GM23248 (cell line): ENCODE measurements around the gene MIOX. TPM values are rescaled to one million over a fixed set of nuclear protein-coding genes. Genes with fewer than 3 reads are reported as not detected.

Experiments
- DNase-seq: peaks from one replicate; pipeline ENCODE4 v3.0.0-alpha.2; 2015
- H2AFZ ChIP-seq: fragments of 200-600 bp; sonication (generic); 2 replicates; pipeline ENCODE4 v1.6.1; 2016; ENCODE audit warnings: antibody characterized with exemption
- H3F3A ChIP-seq: fragments of 200-600 bp; sonication (generic); 2 replicates; pipeline ENCODE4 v1.6.1; 2016; ENCODE audit warnings: mild to moderate bottlenecking, antibody characterized with exemption, mixed run types; ENCODE audit not compliant: insufficient read depth
- H3K27ac ChIP-seq: fragments of 200-600 bp; sonication (generic); 2 replicates; pipeline ENCODE4 v1.5.1; 2016; ENCODE audit warnings: mild to moderate bottlenecking
- H3K27me3 ChIP-seq: fragments of 200-600 bp; sonication (generic); replicated peaks from 2 replicates; pipeline ENCODE4 v1.6.1; 2016; ENCODE audit warnings: mild to moderate bottlenecking; ENCODE audit not compliant: insufficient read depth
- H3K36me3 ChIP-seq: fragments of 200-600 bp; sonication (generic); 2 replicates; pipeline ENCODE4 v1.6.1; 2016; ENCODE audit warnings: low read depth, mild to moderate bottlenecking
- H3K4me1 ChIP-seq: fragments of 200-600 bp; sonication (generic); 2 replicates; pipeline ENCODE4 v1.6.1; 2016; ENCODE audit warnings: mild to moderate bottlenecking; ENCODE audit not compliant: insufficient read depth
- H3K4me2 ChIP-seq: fragments of 200-600 bp; sonication (generic); one replicate; pipeline ENCODE4 v1.6.1; 2016; ENCODE audit warnings: mild to moderate bottlenecking; ENCODE audit not compliant: unreplicated experiment
- H3K4me3 ChIP-seq: fragments of 200-600 bp; sonication (generic); 2 replicates; pipeline ENCODE4 v1.5.1; 2016; ENCODE audit warnings: mild to moderate bottlenecking
- H3K79me2 ChIP-seq: fragments of 200-600 bp; sonication (generic); 2 replicates; pipeline ENCODE4 v1.6.1; 2016; ENCODE audit warnings: mild to moderate bottlenecking; ENCODE audit not compliant: insufficient read depth
- H3K9ac ChIP-seq: fragments of 200-600 bp; sonication (generic); 2 replicates; pipeline ENCODE4 v1.6.1; 2016; ENCODE audit warnings: mild to moderate bottlenecking
- H3K9me2 ChIP-seq: fragments of 200-600 bp; sonication (generic); 2 replicates; pipeline ENCODE4 v1.6.1; 2016; ENCODE audit warnings: mixed run types, mild to moderate bottlenecking, moderate library complexity; ENCODE audit not compliant: insufficient read depth
- H3K9me3 ChIP-seq: fragments of 200-600 bp; sonication (generic); one replicate; pipeline ENCODE4 v1.6.1; 2017; ENCODE audit warnings: low read depth
- H4K20me1 ChIP-seq: fragments of 200-600 bp; sonication (generic); 2 replicates; pipeline ENCODE4 v1.6.0; 2016; ENCODE audit not compliant: insufficient read depth
- EZH2 ChIP-seq: fragments of 200-600 bp; sonication (generic); IDR thresholded peaks from 2 replicates; pipeline ENCODE4 v1.6.1; 2018; ENCODE audit warnings: antibody characterized with exemption, mild to moderate bottlenecking; ENCODE audit not compliant: insufficient read depth, poor library complexity, severe bottlenecking
- EZH2phosphoT487 ChIP-seq: fragments of 200-600 bp; sonication (generic); IDR thresholded peaks from 2 replicates; pipeline ENCODE4 v1.6.1; 2018; ENCODE audit warnings: antibody characterized with exemption, moderate library complexity, mild to moderate bottlenecking, low read depth; ENCODE audit not compliant: insufficient read depth
- WGBS, 2 experiments: methylation state at CpG; one replicate each; pipeline ENCODE4 v1.1.6; 2015 to 2017; ENCODE audit warnings: low lambda C conversion rate in 2 of 2, low coverage in 1 of 2; ENCODE audit errors: missing lambda C conversion rate in 2 of 2; 5-methylcytosine and 5-hydroxymethylcytosine counted together
- in situ Hi-C: fragments of 300-500 bp; cut with MboI; formaldehyde crosslinking; loops from 2 replicates; pipeline ENCODE4 v1.15.0; 2020
- polyA plus RNA-seq: library from polyadenylated mRNA; unstranded; fragments of >200 nt; fragmentation: Nextera tagmentation; extraction: Ambion mirVana; gene quantifications from 2 replicates; pipeline ENCODE4 v1.2.1, GENCODE V29; 2016
- total RNA-seq: library from RNA; depleted of rRNA; stranded (reverse); fragments of >200 nt; shearing (Covaris generic); gene quantifications from 2 replicates; pipeline ENCODE4 v1.2.3, GENCODE V29; 2014

The MIOX gene
- total and polyA plus RNA-seq, 2 experiments from 2014 or later: 0.16 TPM; not detected in 1

DNA sequence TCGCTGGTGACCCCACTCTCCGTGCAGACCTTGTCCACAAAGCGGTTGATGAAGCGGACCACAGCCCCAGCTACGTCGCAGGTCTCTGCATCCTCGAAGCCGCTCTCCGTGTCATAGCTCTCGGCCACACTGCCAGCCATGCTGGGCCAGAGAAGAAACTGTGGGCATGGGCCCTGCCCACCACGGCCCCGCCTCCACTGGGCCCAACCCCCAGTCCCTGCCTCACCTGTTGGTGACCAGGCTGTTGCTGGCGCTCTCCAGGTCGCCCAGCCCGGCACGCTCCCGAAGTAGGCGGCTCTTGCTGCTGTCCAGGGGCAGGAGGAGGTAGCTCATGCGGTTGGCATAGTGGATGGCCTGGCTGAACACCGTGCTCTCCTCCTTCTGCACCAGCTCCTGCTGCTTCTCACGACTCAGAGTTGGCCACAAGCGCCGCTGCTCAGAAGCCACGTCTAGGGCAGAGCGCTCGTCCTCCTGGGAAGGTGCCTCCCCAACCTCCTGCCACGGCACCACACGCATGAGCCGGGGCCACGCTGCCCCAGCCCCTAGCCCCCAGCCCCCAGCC, 24.6 kb upstream of the MIOX start:
- in situ Hi-C loops: no loop called here
- no peaks in the 10 kb centered on the region for H3F3A ChIP-seq
- TF ChIP-seq EZH2 (no peak), EZH2phosphoT487 (no peak)
- no peaks in the 10 kb centered on the region; the same call in 1 of the 2 replicates for H3K36me3 ChIP-seq
- H3K4me1 ChIP-seq: no peaks in the 10 kb centered on the region
- H4K20me1 ChIP-seq: no peaks in the 10 kb centered on the region
- no peaks in the 10 kb centered on the region for H3K79me2 ChIP-seq
- no peak overlapping the region for H2AFZ ChIP-seq
- H3K27ac ChIP-seq: no peak overlapping the region
- no peak overlapping the region for H3K4me2 ChIP-seq
- H3K9me2 ChIP-seq: no peaks in the 10 kb centered on the region
- WGBS, 2 experiments: 94 to 97% methylated on average over 13 to 30 of the region's 30 CpGs
- H3K27me3 ChIP-seq: no peaks in the 10 kb centered on the region
- H3K9ac ChIP-seq: no peak overlapping the region
- DNase-seq: no peak
- no peak overlapping the region for H3K4me3 ChIP-seq
- no peaks in the 10 kb centered on the region for H3K9me3 ChIP-seq

DNA sequence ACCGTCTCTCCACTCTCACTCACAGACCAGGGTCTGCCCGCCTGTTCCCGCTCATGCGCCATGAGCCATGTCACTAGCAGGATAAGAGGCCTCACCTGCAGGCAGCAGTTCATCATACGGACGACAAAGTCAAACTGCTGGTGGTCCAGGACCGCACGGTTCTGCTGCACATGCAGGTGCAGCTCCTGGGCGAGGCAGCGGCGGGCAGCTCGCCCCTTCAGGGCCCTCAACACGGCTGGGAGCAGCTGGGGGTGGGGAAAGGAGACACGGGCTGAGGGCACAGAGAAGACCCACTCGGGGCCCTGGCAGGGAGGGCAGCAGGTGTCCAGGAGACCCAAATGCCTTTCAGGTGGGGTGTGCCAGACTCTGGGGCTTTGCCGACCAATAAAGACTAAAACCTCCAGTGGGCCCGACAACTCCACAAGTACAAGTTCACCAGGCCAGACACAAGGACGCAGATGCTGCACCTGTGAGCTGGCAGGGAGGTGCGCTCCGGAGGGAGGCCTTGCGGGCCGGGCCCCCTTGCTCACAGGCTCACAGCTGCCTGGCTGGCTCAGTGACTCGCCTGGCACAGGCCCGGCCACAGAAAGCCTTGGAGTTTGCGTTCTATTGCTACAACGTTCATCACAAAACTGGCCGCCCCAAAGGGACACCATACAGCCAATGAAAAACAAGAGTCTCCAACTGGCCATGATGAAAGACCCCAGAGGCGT, 23.3 kb upstream of the MIOX start:
- TF ChIP-seq EZH2: no peak
- no peak for TF ChIP-seq EZH2phosphoT487
- DNase-seq: no peak
- Histone ChIP-seq H3K9me3 (no peaks in the 10 kb centered on the region), H3K79me2 (peaks cover 7% of the 10 kb centered on the region; the same call in 1 of the 2 replicates), H2AFZ (no peak overlapping the region), H3K9ac (no peak overlapping the region), H3K27ac (no peak overlapping the region), H3K4me2 (no peak overlapping the region), H3F3A (no peaks in the 10 kb centered on the region), H3K4me1 (no peaks in the 10 kb centered on the region), H3K4me3 (no peak overlapping the region), H3K27me3 (no peaks in the 10 kb centered on the region), H3K36me3 (no peaks in the 10 kb centered on the region; the same call in 1 of the 2 replicates), H4K20me1 (no peaks in the 10 kb centered on the region), H3K9me2 (no peaks in the 10 kb centered on the region)
- WGBS, 2 experiments: 86 to 91% methylated on average over 23 to 28 of the region's 28 CpGs
- in situ Hi-C loops: no loop called here

- Histone ChIP-seq H3F3A (no peaks in the 10 kb centered on the region), H3K79me2 (peaks cover 18% of the 10 kb centered on the region), H3K36me3 (no peaks in the 10 kb centered on the region; the same call in 1 of the 2 replicates), H3K27ac (no peak overlapping the region), H3K4me3 (no peak overlapping the region), H3K9me3 (no peaks in the 10 kb centered on the region), H3K4me2 (no peak overlapping the region), H3K27me3 (no peaks in the 10 kb centered on the region), H4K20me1 (no peaks in the 10 kb centered on the region), H3K4me1 (no peaks in the 10 kb centered on the region), H3K9me2 (no peaks in the 10 kb centered on the region), H2AFZ (no peak overlapping the region), H3K9ac (no peak overlapping the region)
- TF ChIP-seq EZH2phosphoT487 (no peak), EZH2 (no peak)
- in situ Hi-C loops: no loop called here
- DNase-seq: no peak
- 91 to 98% methylated on average over 13 to 24 of the region's 24 CpGs for WGBS, 2 experiments
Observed at GRCh38 chr22:50464451-50464850, 22.2 kb upstream of the MIOX start.

GRCh38 chr22:50465066-50465930, 21.4 kb upstream of the MIOX start:
- peaks cover 26% of the 10 kb centered on the region for H3K79me2 ChIP-seq
- no peak for DNase-seq
- 92 to 95% methylated on average over 23 to 30 of the region's 30 CpGs for WGBS, 2 experiments
- no peaks in the 10 kb centered on the region for H3K9me3 ChIP-seq
- no peak overlapping the region for H3K27ac ChIP-seq
- H3F3A ChIP-seq: no peaks in the 10 kb centered on the region
- no peak overlapping the region for H3K4me3 ChIP-seq
- H3K4me2 ChIP-seq: no peak overlapping the region
- H3K36me3 ChIP-seq: no peaks in the 10 kb centered on the region; the same call in 1 of the 2 replicates
- H3K9ac ChIP-seq: no peak overlapping the region
- in situ Hi-C loops: no loop called here
- TF ChIP-seq EZH2phosphoT487 (no peak), EZH2 (no peak)
- no peaks in the 10 kb centered on the region for H3K27me3 ChIP-seq
- no peaks in the 10 kb centered on the region for H3K9me2 ChIP-seq
- H3K4me1 ChIP-seq: peaks cover 8% of the 10 kb centered on the region; the same call in 1 of the 2 replicates
- H2AFZ ChIP-seq: no peak overlapping the region
- H4K20me1 ChIP-seq: no peaks in the 10 kb centered on the region
